ENCODE data around the gene ALG6. TPM values are rescaled to one million over a fixed set of nuclear protein-coding genes. Genes with fewer than 3 reads are reported as not detected.

Gene ALG6
- total RNA-seq = 10 to 100 TPM; 23.0 to 25.7 TPM

- peak; percentile 98 for DNase-seq
- Mint-ChIP-seq H3K27ac (peak within 1 kb of the TSS; percentile 85), H3K27me3 (peaks cover 3% of the 10 kb centered on the region), H3K9me3 (no peaks in the 10 kb centered on the region), H3K4me3 (peak within 1 kb of the TSS; percentile 92), H3K4me1 (peaks cover 20% of the 10 kb centered on the region), H3K36me3 (peaks cover 12% of the 10 kb centered on the region)
- POLR2A ChIA-PET = interaction anchor here (0.8 to 1.1 kb wide), 3 partner anchors 40 to 226 kb away, joined by 3 to 4 read pairs (median 3); partner anchors contain the start of gene PGM1
- ATAC-seq (ENCODE audit: low read depth) = peak; percentile 91
These were observed at the start of gene ALG6 for GRCh38 chr1:63367215-63368103. ALG6 (plus strand) TSS chr1:63367627; CDS start chr1:63370978, 3,351 bp downstream.

- ATAC-seq (ENCODE audit: low read depth) (no peak), DNase-seq (no peak)
- POLR2A ChIA-PET = no interaction called here
- Mint-ChIP-seq H3K4me1 (peaks cover 30% of the 10 kb centered on the region), H3K36me3 (peaks cover 9% of the 10 kb centered on the region), H3K4me3 (peak overlapping the region; percentile 74), H3K27ac (no peak overlapping the region), H3K27me3 (peaks cover 68% of the 10 kb centered on the region), H3K9me3 (peaks cover 7% of the 10 kb centered on the region)
These were observed 49.6 kb upstream of the ALG6 start for GRCh38 chr1:63317817-63318152.

- H3K9me3 Mint-ChIP-seq = peaks cover 7% of the 10 kb centered on the region
- H3K36me3 Mint-ChIP-seq = peaks cover 9% of the 10 kb centered on the region
- DNase-seq = peak; percentile 28
- H3K4me3 Mint-ChIP-seq = peak overlapping the region; percentile 74
- POLR2A ChIA-PET = no interaction called here
- no peak for ATAC-seq (ENCODE audit: low read depth)
- peaks cover 30% of the 10 kb centered on the region for H3K4me1 Mint-ChIP-seq
- peak overlapping the region; percentile 52 for H3K27ac Mint-ChIP-seq
- peaks cover 69% of the 10 kb centered on the region for H3K27me3 Mint-ChIP-seq
These were observed 49.0 kb upstream of the ALG6 start for GRCh38 chr1:63318201-63318979.

- ATAC-seq (ENCODE audit: low read depth) = no peak
- POLR2A ChIA-PET = interaction anchor here (1.0 kb wide), 1 partner anchor 11 kb away, joined by 3 read pairs; no protein-coding TSS in a partner anchor
- H3K36me3 Mint-ChIP-seq = peaks cover 9% of the 10 kb centered on the region
These were observed 48.1 kb upstream of the ALG6 start for GRCh38 chr1:63319046-63320021.

GRCh38 chr1:63320022-63320721 lies 47.3 kb upstream of the ALG6 start:
- ATAC-seq (ENCODE audit: low read depth) (no peak), DNase-seq (peak; percentile 45)
- peak overlapping the region; percentile 38 for H3K27ac Mint-ChIP-seq
- peaks cover 68% of the 10 kb centered on the region for H3K27me3 Mint-ChIP-seq
- peak overlapping the region; percentile 44 for H3K4me3 Mint-ChIP-seq
- peaks cover 7% of the 10 kb centered on the region for H3K9me3 Mint-ChIP-seq
- peaks cover 11% of the 10 kb centered on the region for H3K36me3 Mint-ChIP-seq
- peaks cover 36% of the 10 kb centered on the region for H3K4me1 Mint-ChIP-seq
- POLR2A ChIA-PET = interaction anchor here (1.0 kb wide), 1 partner anchor 11 kb away, joined by 3 read pairs; no protein-coding TSS in a partner anchor

More at GRCh38 chr1:63319046-63320021, 48.1 kb upstream of the ALG6 start:
- Mint-ChIP-seq H3K4me3 (peak overlapping the region; percentile 44), H3K4me1 (peaks cover 32% of the 10 kb centered on the region), H3K27me3 (peaks cover 63% of the 10 kb centered on the region), H3K9me3 (peaks cover 7% of the 10 kb centered on the region), H3K27ac (peak overlapping the region; percentile 52)
- peak; percentile 48 for DNase-seq

GRCh38 chr1:63321066-63321784 lies 46.2 kb upstream of the ALG6 start:
- POLR2A ChIA-PET = no interaction called here
- H3K4me1 Mint-ChIP-seq = peaks cover 37% of the 10 kb centered on the region

GRCh38 chr1:63321785-63322113 lies 45.7 kb upstream of the ALG6 start:
- peak; percentile 27 for DNase-seq
- peaks cover 73% of the 10 kb centered on the region for H3K27me3 Mint-ChIP-seq
- ATAC-seq (ENCODE audit: low read depth) = no peak
- H3K36me3 Mint-ChIP-seq = peaks cover 11% of the 10 kb centered on the region
- peak overlapping the region; percentile 67 for H3K27ac Mint-ChIP-seq
- peaks cover 7% of the 10 kb centered on the region for H3K9me3 Mint-ChIP-seq
- POLR2A ChIA-PET = no interaction called here
- peaks cover 36% of the 10 kb centered on the region for H3K4me1 Mint-ChIP-seq
- peak overlapping the region; percentile 67 for H3K4me3 Mint-ChIP-seq

More at GRCh38 chr1:63321066-63321784, 46.2 kb upstream of the ALG6 start:
- Mint-ChIP-seq H3K4me3 (peak overlapping the region; percentile 67), H3K36me3 (peaks cover 11% of the 10 kb centered on the region), H3K9me3 (peaks cover 7% of the 10 kb centered on the region), H3K27me3 (peaks cover 71% of the 10 kb centered on the region), H3K27ac (peak overlapping the region; percentile 67)
- ATAC-seq (ENCODE audit: low read depth) (no peak), DNase-seq (peak; percentile 43)

GRCh38 chr1:63322114-63322943 lies 45.1 kb upstream of the ALG6 start, which contains the start of gene FOXD3:
FOXD3 (plus strand) TSS chr1:63322567; CDS start chr1:63323059, 492 bp downstream.
- DNase-seq = peak; percentile 56
- POLR2A ChIA-PET = no interaction called here

GRCh38 chr1:63322944-63323864 lies 44.2 kb upstream of the ALG6 start:
- peaks cover 11% of the 10 kb centered on the region for H3K36me3 Mint-ChIP-seq
- DNase-seq (peak; percentile 71), ATAC-seq (ENCODE audit: low read depth) (peak; percentile 34)
- H3K27ac Mint-ChIP-seq = peak overlapping the region; percentile 56
- peaks cover 37% of the 10 kb centered on the region for H3K4me1 Mint-ChIP-seq
- H3K27me3 Mint-ChIP-seq = peaks cover 79% of the 10 kb centered on the region
- peak overlapping the region; percentile 65 for H3K4me3 Mint-ChIP-seq
- peaks cover 7% of the 10 kb centered on the region for H3K9me3 Mint-ChIP-seq
- POLR2A ChIA-PET = interaction anchor here (0.5 kb wide), 1 partner anchor 15 kb away, joined by 3 read pairs; no protein-coding TSS in a partner anchor

More at GRCh38 chr1:63322114-63322943, 45.1 kb upstream of the ALG6 start, which contains the start of gene FOXD3:
- peaks cover 37% of the 10 kb centered on the region for H3K4me1 Mint-ChIP-seq
- H3K4me3 Mint-ChIP-seq = peak within 1 kb of the TSS; percentile 75
- no peak for ATAC-seq (ENCODE audit: low read depth)
- peaks cover 7% of the 10 kb centered on the region for H3K9me3 Mint-ChIP-seq
- H3K27me3 Mint-ChIP-seq = peaks cover 78% of the 10 kb centered on the region
- H3K27ac Mint-ChIP-seq = peak within 1 kb of the TSS; percentile 67
- peaks cover 11% of the 10 kb centered on the region for H3K36me3 Mint-ChIP-seq

Measured in activated naive CD8-positive, alpha-beta T cell treated with anti-CD3 and anti-CD28 coated beads, Interleukin-2, amount 10 ng/mL, durations not matched to agents 7 days and 5 days (primary cell).